WERI-Rb-1 (cell line): ENCODE results near the gene NR3C2.

Experiments
- DNase-seq: peaks from one replicate; pipeline ENCODE4 v3.0.0-alpha.2; 2020
- H3K27ac ChIP-seq: fragments of 250-450 bp; sonication (Bioruptor Pico); 2 replicates; pipeline ENCODE4 v1.5.1; 2020; ENCODE audit warnings: mild to moderate bottlenecking, moderate library complexity
- H3K27me3 ChIP-seq: fragments of 250-450 bp; sonication (Bioruptor Pico); 2 replicates; pipeline ENCODE4 v1.5.1; 2021; ENCODE audit warnings: mild to moderate bottlenecking, low read depth, moderate library complexity; ENCODE audit not compliant: insufficient read depth, severe bottlenecking
- H3K36me3 ChIP-seq: fragments of 250-450 bp; sonication (Bioruptor Pico); 2 replicates; pipeline ENCODE4 v1.5.1; 2020; ENCODE audit warnings: mild to moderate bottlenecking, moderate library complexity
- H3K4me3 ChIP-seq: 2 replicates; pipeline ENCODE4 v1.5.1; 2011; ENCODE audit warnings: low read depth, mild to moderate bottlenecking, control low read depth, low read length
- H3K9me3 ChIP-seq: fragments of 250-450 bp; sonication (Bioruptor Pico); 2 replicates; pipeline ENCODE4 v1.5.1; 2021; ENCODE audit warnings: mild to moderate bottlenecking, moderate library complexity; ENCODE audit not compliant: severe bottlenecking
- CTCF ChIP-seq: IDR thresholded peaks from 2 replicates; pipeline ENCODE4 v1.5.1; 2011; ENCODE audit warnings: low read depth, mild to moderate bottlenecking, control low read depth, inconsistent platforms, low read length

The NR3C2 gene

DNA sequence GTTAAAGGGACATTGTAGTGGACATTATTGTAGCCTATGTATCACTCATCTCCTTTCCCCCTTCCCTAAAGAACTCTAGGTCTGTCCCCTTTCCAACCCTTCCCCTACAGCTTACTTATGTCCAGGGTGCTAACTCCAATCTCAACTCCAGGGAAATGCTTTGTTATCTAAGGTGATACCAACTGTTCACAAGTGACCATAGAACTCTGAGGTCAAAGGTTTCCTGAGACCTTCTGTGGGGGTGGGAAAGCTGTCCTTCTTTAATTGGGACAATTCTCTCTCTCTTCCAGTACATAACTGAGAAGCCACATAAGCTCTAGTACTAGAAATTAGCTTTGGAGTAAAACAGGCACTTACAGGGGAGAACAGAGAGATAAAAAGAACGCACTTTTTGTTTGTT lies 212.4 kb downstream of the NR3C2 start:
- Histone ChIP-seq H3K36me3 (no peaks in the 10 kb centered on the region), H3K27ac (no peak overlapping the region), H3K9me3 (no peaks in the 10 kb centered on the region), H3K4me3 (no peak overlapping the region), H3K27me3 (no peaks in the 10 kb centered on the region)
- no peak for DNase-seq
- no peak for TF ChIP-seq CTCF

DNA sequence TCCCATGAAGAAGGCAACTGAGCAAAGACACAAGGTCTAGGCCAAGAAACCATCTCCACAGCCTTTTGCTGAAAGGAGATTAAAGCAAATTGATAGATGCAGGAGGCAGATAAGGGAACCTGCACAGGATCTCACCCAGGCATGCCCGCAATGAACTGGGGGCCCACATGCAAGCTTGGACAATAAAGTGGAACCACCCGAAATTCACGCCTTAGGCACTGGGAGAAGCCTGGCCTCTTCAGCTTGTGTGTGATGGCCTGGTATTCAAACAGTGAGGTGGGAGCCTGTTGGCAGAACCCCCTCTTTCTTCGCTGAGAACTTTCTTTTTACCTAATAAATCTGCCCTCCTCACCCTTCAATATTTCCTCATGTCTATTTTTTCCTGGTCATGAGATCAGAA lies 213.2 kb downstream of the NR3C2 start:
- no peak for DNase-seq

GRCh38 chr4:148227147-148227546 lies 215.1 kb downstream of the NR3C2 start:
- no peak for DNase-seq
- Histone ChIP-seq H3K4me3 (no peak overlapping the region), H3K27me3 (no peaks in the 10 kb centered on the region), H3K27ac (no peak overlapping the region), H3K9me3 (no peaks in the 10 kb centered on the region), H3K36me3 (no peaks in the 10 kb centered on the region)
- no peak for TF ChIP-seq CTCF

More for the DNA sequence above, 213.2 kb downstream of the NR3C2 start:
- no peaks in the 10 kb centered on the region for H3K27me3 ChIP-seq
- no peak overlapping the region for H3K27ac ChIP-seq
- no peak overlapping the region for H3K4me3 ChIP-seq
- H3K36me3 ChIP-seq: no peaks in the 10 kb centered on the region
- TF ChIP-seq CTCF: no peak
- H3K9me3 ChIP-seq: no peaks in the 10 kb centered on the region

- no peak for TF ChIP-seq CTCF
- DNase-seq: no peak
- Histone ChIP-seq H3K27ac (no peak overlapping the region), H3K36me3 (no peaks in the 10 kb centered on the region), H3K27me3 (no peaks in the 10 kb centered on the region), H3K4me3 (no peak overlapping the region), H3K9me3 (no peaks in the 10 kb centered on the region)
Observed at GRCh38 chr4:148226341-148226740, 215.9 kb downstream of the NR3C2 start.

DNA sequence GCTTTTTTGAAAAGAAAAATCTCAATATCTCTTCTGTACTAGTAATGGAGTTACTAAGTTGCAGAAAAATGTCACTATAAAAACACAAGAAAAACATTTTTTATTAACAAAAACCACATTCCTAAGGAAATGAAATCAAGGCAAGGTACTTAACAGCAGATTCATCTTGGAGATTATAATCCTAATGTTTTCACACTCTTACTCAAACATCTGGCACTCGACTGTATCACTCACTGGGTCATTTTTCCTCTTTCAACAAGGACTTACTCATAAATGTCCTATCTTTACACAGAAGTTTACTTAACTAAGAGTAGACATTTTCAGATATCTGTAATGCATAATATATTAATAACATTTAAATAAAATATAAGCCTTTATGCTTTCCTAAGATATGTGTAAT lies 216.6 kb downstream of the NR3C2 start:
- Histone ChIP-seq H3K27me3 (no peaks in the 10 kb centered on the region), H3K36me3 (no peaks in the 10 kb centered on the region), H3K27ac (no peak overlapping the region), H3K9me3 (no peaks in the 10 kb centered on the region), H3K4me3 (no peak overlapping the region)
- no peak for TF ChIP-seq CTCF
- DNase-seq: no peak

GRCh38 chr4:148224476-148224875 lies 217.7 kb downstream of the NR3C2 start:
- DNase-seq: no peak
- no peak overlapping the region for H3K27ac ChIP-seq
- no peak for TF ChIP-seq CTCF
- no peaks in the 10 kb centered on the region for H3K27me3 ChIP-seq
- no peak overlapping the region for H3K4me3 ChIP-seq
- no peaks in the 10 kb centered on the region for H3K9me3 ChIP-seq
- H3K36me3 ChIP-seq: no peaks in the 10 kb centered on the region
